CD8-positive, alpha-beta memory T cell (primary cell): Measurements from ENCODE around the gene MED26. TPM values are rescaled to one million over a fixed set of nuclear protein-coding genes. Genes with fewer than 3 reads are reported as not detected.
A peak's percentile ranks its signal among the peaks of the same experiment; 100 is the strongest.

Source experiments
- CTCF ChIA-PET: fragments of 350-600 bp; sonication (Branson Sonifier 250); formaldehyde crosslinking; loops from one replicate; lab custom pipeline; 2021; ENCODE audit warnings: antibody characterized with exemption; lab: Charles Lee
- POLR2A ChIA-PET: fragments of 350-600 bp; sonication (Branson Sonifier 250); formaldehyde crosslinking; loops from one replicate; lab custom pipeline; 2021; ENCODE audit warnings: antibody characterized with exemption; lab: Charles Lee
- DNase-seq, 5 donors: peaks; one replicate each; pipeline versions ENCODE4 v3.0.0 to v3.0.0-alpha.2; 2020 to 2022; ENCODE audit warnings: mixed read lengths in 1 of 5
- H3K27ac ChIP-seq: one replicate; pipeline ENCODE4 v1.7.0; 2013; ENCODE audit warnings: low read depth, mild to moderate bottlenecking, low read length, moderate library complexity
- H3K27me3 ChIP-seq: 2 replicates; pipeline ENCODE4 v1.7.0; 2013; ENCODE audit warnings: low read length, mild to moderate bottlenecking; ENCODE audit not compliant: insufficient read depth, poor library complexity, severe bottlenecking
- H3K36me3 ChIP-seq: 2 replicates; pipeline ENCODE4 v1.7.0; 2013; ENCODE audit warnings: mild to moderate bottlenecking, low read length, moderate library complexity; ENCODE audit not compliant: insufficient read depth
- H3K4me1 ChIP-seq: 2 replicates; pipeline ENCODE4 v1.7.0; 2013; ENCODE audit warnings: mild to moderate bottlenecking, low read length, moderate library complexity; ENCODE audit not compliant: insufficient read depth
- H3K4me3 ChIP-seq: 2 replicates; pipeline ENCODE4 v1.7.0; 2013; ENCODE audit warnings: mild to moderate bottlenecking, low read length
- H3K9me3 ChIP-seq: 2 replicates; pipeline ENCODE4 v1.7.0; 2013; ENCODE audit warnings: mild to moderate bottlenecking, low read length
- H3K27ac Mint-ChIP-seq, 8 donors: one replicate each; pipeline ENCODE4 v1.8.0; 2020 to 2021; ENCODE audit warnings: mixed read lengths in 8 of 8, mild to moderate bottlenecking in 6 of 8, inconsistent platforms in 3 of 8, moderate library complexity in 3 of 8
- H3K27me3 Mint-ChIP-seq, 2 donors: one replicate each; pipeline ENCODE4 v1.8.0; 2020 to 2021; ENCODE audit warnings: mixed read lengths in 2 of 2, mild to moderate bottlenecking in 1 of 2, moderate library complexity in 1 of 2
- H3K36me3 Mint-ChIP-seq, 3 donors: one replicate each; pipeline ENCODE4 v1.8.0; 2020 to 2021; ENCODE audit warnings: mixed read lengths in 3 of 3, inconsistent platforms in 1 of 3, mild to moderate bottlenecking in 1 of 3
- H3K4me1 Mint-ChIP-seq, 3 donors: one replicate each; pipeline ENCODE4 v1.8.0; 2020 to 2021; ENCODE audit warnings: mixed read lengths in 3 of 3, inconsistent platforms in 1 of 3, mild to moderate bottlenecking in 1 of 3
- H3K4me3 Mint-ChIP-seq, 7 donors: one replicate each; pipeline ENCODE4 v1.8.0; 2020 to 2021; ENCODE audit warnings: mixed read lengths in 7 of 7, mild to moderate bottlenecking in 6 of 7, moderate library complexity in 4 of 7, inconsistent platforms in 2 of 7
- H3K9me3 Mint-ChIP-seq, 5 donors: one replicate each; pipeline ENCODE4 v1.8.0; 2020 to 2022; ENCODE audit warnings: mixed read lengths in 5 of 5, mild to moderate bottlenecking in 3 of 5, moderate library complexity in 2 of 5, inconsistent platforms in 1 of 5
- polyA plus RNA-seq: library from polyadenylated mRNA; unstranded; fragments of 300-500 nt; fragmentation: Illumina TruSeq; gene quantifications from one replicate; pipeline ENCODE4 v1.2.3, GENCODE V29; 2021
- total RNA-seq, 2 experiments: library from RNA; stranded (reverse); gene quantifications; one replicate each; pipeline ENCODE4 v1.2.3, GENCODE V29; 2021

Gene MED26
- total and polyA plus RNA-seq, 3 experiments from 2014 or later = 3.1 to 17.1 (median 14.7) TPM

GRCh38 chr19:16531380-16531669, 96.7 kb downstream of the MED26 start:
- no peaks in the 10 kb centered on the region for H3K9me3 Mint-ChIP-seq

DNA sequence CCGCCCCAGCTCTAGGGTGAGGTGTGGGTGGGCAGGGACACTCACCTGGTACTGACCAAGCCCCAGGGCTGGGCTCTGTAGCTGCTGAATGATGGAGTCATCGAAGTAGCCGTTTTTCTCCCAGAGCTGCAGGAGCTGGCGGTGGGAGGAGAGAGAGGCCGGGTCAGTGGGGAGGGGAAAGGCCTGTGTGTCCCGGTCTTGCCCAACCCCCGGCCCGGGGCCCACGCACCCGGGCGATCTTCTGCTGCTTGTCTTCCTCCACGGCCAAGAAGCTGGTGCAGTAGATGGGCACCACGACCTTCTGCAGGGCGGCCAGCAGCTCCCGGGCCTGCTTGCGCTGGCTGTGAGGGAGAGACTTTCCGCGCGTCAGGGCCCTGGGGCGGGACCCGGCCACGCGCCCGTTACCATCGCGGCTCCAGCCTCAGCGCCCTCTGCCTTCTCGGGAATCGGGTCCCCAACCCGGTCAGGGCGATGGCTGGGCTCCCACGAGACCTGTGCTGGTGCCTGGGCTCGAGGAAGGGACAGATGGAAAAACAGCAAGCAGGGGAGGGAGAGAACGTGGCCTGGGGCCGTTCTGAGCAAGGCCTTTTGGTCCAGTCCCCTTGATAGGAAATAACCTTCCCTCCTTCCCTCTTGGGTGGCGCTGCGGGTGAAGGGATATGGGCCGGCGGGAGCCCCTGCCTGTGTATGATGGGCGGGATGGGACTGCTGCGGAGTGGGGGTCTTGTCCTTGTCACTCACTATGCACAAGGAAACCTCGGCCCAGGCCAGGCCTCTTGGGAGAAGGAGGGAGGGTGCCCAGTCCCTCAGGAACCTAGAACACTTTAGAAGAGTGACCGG, 97.2 kb downstream of the MED26 start:
- Histone ChIP-seq H3K9me3 (no peaks in the 10 kb centered on the region), H3K27me3 (no peaks in the 10 kb centered on the region), H3K36me3 (peaks cover 55% of the 10 kb centered on the region), H3K4me3 (no peak overlapping the region), H3K4me1 (no peaks in the 10 kb centered on the region), H3K27ac (no peak overlapping the region)
- H3K4me1 Mint-ChIP-seq = no peaks in the 10 kb centered on the region
- H3K27ac Mint-ChIP-seq = no peak overlapping the region
- POLR2A ChIA-PET = no interaction called here
- CTCF ChIA-PET = no interaction called here
- H3K4me3 Mint-ChIP-seq = no peak overlapping the region
- H3K9me3 Mint-ChIP-seq = no peaks in the 10 kb centered on the region
- no peak for DNase-seq
- H3K27me3 Mint-ChIP-seq = no peaks in the 10 kb centered on the region
- peaks cover 0 to 93% (median 5%) of the 10 kb centered on the region in 3 donors for H3K36me3 Mint-ChIP-seq

More at GRCh38 chr19:16531380-16531669, 96.7 kb downstream of the MED26 start:
- Histone ChIP-seq H3K36me3 (peaks cover 51% of the 10 kb centered on the region), H3K4me3 (no peak overlapping the region), H3K4me1 (no peaks in the 10 kb centered on the region), H3K9me3 (no peaks in the 10 kb centered on the region), H3K27ac (no peak overlapping the region), H3K27me3 (no peaks in the 10 kb centered on the region)
- H3K36me3 Mint-ChIP-seq = peaks cover 0 to 94% (median 5%) of the 10 kb centered on the region in 3 donors
- peak overlapping the region in 1 of 7 donors; percentile 30 for H3K4me3 Mint-ChIP-seq
- H3K27ac Mint-ChIP-seq = no peak overlapping the region
- CTCF ChIA-PET = no interaction called here
- no peaks in the 10 kb centered on the region for H3K27me3 Mint-ChIP-seq
- POLR2A ChIA-PET = no interaction called here
- no peak for DNase-seq
- H3K4me1 Mint-ChIP-seq = peaks cover 0 to 3% (median 0%) of the 10 kb centered on the region in 3 donors

DNA sequence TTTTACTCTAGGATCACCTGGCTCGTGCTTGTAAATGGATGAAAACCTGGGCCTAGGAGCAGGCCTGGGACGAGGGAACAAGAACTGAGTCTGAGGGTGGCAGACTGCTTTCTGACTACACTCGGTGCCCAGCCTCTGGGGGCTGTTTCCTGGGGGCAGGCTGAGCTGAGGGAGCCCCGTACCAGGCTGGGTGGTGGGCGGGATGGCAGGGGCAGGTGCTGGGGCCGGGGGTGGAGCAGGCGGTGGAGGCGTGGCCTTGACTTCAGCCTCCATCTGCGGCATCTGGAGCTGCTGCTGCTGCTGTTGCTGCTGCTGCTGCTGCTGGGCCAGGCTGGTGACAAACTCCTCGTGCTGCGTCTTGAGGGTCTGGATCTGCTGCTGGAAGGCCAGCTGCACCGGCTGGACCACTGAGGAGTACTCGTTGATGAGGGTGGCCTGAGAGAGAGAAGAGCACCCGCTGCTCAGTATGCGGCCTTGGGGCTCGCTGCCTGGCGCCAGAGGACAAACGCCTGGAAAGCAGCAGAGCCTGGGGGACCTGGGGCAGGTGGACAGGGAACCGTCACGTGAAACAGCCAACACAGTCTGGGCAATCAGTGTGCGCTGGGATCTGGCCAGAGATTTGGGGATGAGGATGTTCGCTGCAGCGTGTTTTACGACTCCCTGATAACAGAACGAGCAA, 98.4 kb downstream of the MED26 start:
- Histone ChIP-seq H3K4me1 (no peaks in the 10 kb centered on the region), H3K27me3 (no peaks in the 10 kb centered on the region), H3K27ac (no peak overlapping the region), H3K4me3 (no peak overlapping the region), H3K36me3 (peaks cover 58% of the 10 kb centered on the region), H3K9me3 (no peaks in the 10 kb centered on the region)
- DNase-seq = no peak
- peaks cover 0 to 91% (median 5%) of the 10 kb centered on the region in 3 donors for H3K36me3 Mint-ChIP-seq
- no peaks in the 10 kb centered on the region for H3K9me3 Mint-ChIP-seq
- no peak overlapping the region for H3K27ac Mint-ChIP-seq
- ChIA-PET CTCF (no interaction called here), POLR2A (no interaction called here)
- H3K4me1 Mint-ChIP-seq = no peaks in the 10 kb centered on the region
- no peaks in the 10 kb centered on the region for H3K27me3 Mint-ChIP-seq
- H3K4me3 Mint-ChIP-seq = no peak overlapping the region

DNA sequence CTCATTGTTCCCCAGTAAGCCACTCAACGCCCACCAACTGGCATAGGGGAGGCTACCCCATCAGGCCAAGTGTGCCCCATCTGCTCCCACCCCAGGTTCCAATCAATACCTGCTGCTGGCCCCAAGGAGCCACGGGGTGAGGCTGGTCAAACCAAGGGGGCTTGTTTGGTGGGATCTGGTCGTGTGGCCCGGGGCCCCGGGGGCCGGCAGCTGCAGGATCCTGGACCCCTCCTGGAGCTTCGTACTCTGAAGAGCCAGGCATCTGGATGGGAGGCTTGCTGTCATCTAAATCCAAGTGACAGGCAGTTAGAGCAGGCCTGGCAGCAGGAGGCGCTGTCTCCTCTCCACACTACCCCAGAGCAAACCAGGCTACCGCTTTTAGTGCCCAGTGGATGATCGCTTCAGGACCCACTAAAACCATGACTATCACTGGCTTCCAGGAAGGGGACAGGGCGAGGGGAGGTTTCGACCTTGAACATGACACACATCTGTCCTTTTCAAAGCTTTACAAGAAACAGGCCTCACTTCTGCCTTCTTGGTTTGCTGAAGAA, 100.0 kb downstream of the MED26 start:
- Mint-ChIP-seq H3K9me3 (no peaks in the 10 kb centered on the region), H3K27ac (peak overlapping the region in 3 of 8 donors; percentile 32 to 69 (median 47)), H3K4me1 (no peaks in the 10 kb centered on the region), H3K4me3 (no peak overlapping the region), H3K36me3 (peaks cover 0 to 91% (median 9%) of the 10 kb centered on the region in 3 donors), H3K27me3 (no peaks in the 10 kb centered on the region)
- Histone ChIP-seq H3K36me3 (peaks cover 61% of the 10 kb centered on the region), H3K4me1 (no peaks in the 10 kb centered on the region), H3K4me3 (no peak overlapping the region), H3K27ac (no peak overlapping the region), H3K9me3 (no peaks in the 10 kb centered on the region), H3K27me3 (no peaks in the 10 kb centered on the region)
- peak; percentile 21 to 58 (median 26) for DNase-seq
- POLR2A ChIA-PET = no interaction called here
- CTCF ChIA-PET = interaction anchor here (0.6 to 1.4 kb wide), 4 partner anchors 17 to 569 kb away, joined by 3 read pairs; no protein-coding TSS in a partner anchor

GRCh38 chr19:16527334-16527935, 100.6 kb downstream of the MED26 start:
- DNase-seq = no peak
- Mint-ChIP-seq H3K9me3 (no peaks in the 10 kb centered on the region), H3K27ac (peak overlapping the region in 4 of 8 donors; percentile 31 to 63 (median 44)), H3K36me3 (peaks cover 0 to 91% (median 9%) of the 10 kb centered on the region in 3 donors), H3K27me3 (no peaks in the 10 kb centered on the region), H3K4me1 (no peaks in the 10 kb centered on the region), H3K4me3 (no peak overlapping the region)
- no peak overlapping the region for H3K4me3 ChIP-seq
- no peaks in the 10 kb centered on the region for H3K27me3 ChIP-seq
- H3K36me3 ChIP-seq = peaks cover 63% of the 10 kb centered on the region
- POLR2A ChIA-PET = no interaction called here
- no peaks in the 10 kb centered on the region for H3K9me3 ChIP-seq
- no peak overlapping the region for H3K27ac ChIP-seq
- CTCF ChIA-PET = interaction anchor here (1.4 kb wide), 3 partner anchors 17 to 100 kb away, joined by 3 read pairs; no protein-coding TSS in a partner anchor
- H3K4me1 ChIP-seq = no peaks in the 10 kb centered on the region

- Histone ChIP-seq H3K27me3 (no peaks in the 10 kb centered on the region), H3K27ac (no peak overlapping the region), H3K4me1 (no peaks in the 10 kb centered on the region), H3K9me3 (no peaks in the 10 kb centered on the region), H3K4me3 (no peak overlapping the region), H3K36me3 (peaks cover 49% of the 10 kb centered on the region)
- Mint-ChIP-seq H3K36me3 (peaks cover 0 to 89% (median 9%) of the 10 kb centered on the region in 3 donors), H3K4me3 (no peak overlapping the region), H3K4me1 (no peaks in the 10 kb centered on the region), H3K9me3 (no peaks in the 10 kb centered on the region), H3K27me3 (no peaks in the 10 kb centered on the region), H3K27ac (no peak overlapping the region)
- DNase-seq = no peak
- ChIA-PET CTCF (no interaction called here), POLR2A (no interaction called here)
These were observed 102.1 kb downstream of the MED26 start for GRCh38 chr19:16525751-16526481.

- no peaks in the 10 kb centered on the region for H3K4me1 Mint-ChIP-seq
- H3K4me3 Mint-ChIP-seq = no peak overlapping the region
- H3K9me3 Mint-ChIP-seq = no peaks in the 10 kb centered on the region
- no peak for DNase-seq
- H3K27ac Mint-ChIP-seq = peak overlapping the region in 1 of 8 donors; percentile 32
- peaks cover 54% of the 10 kb centered on the region for H3K36me3 ChIP-seq
- H3K36me3 Mint-ChIP-seq = peaks cover 0 to 89% (median 11%) of the 10 kb centered on the region in 3 donors
- H3K27me3 ChIP-seq = no peaks in the 10 kb centered on the region
- no peak overlapping the region for H3K27ac ChIP-seq
- no peaks in the 10 kb centered on the region for H3K9me3 ChIP-seq
- ChIA-PET POLR2A (no interaction called here), CTCF (no interaction called here)
- no peaks in the 10 kb centered on the region for H3K27me3 Mint-ChIP-seq
- no peaks in the 10 kb centered on the region for H3K4me1 ChIP-seq
- H3K4me3 ChIP-seq = no peak overlapping the region
These were observed 102.8 kb downstream of the MED26 start for GRCh38 chr19:16524991-16525734.
